Ishikawa (cell line): ENCODE results near the gene TFB1M.

ENCODE experiments used
- CEBPB ChIP-seq: IDR thresholded peaks from 2 replicates; pipeline ENCODE4 v1.6.1; 2012
- CREB1 ChIP-seq: IDR thresholded peaks from 2 replicates; pipeline ENCODE4 v1.6.1; 2012; ENCODE audit warnings: low read depth
- EGR1 ChIP-seq: IDR thresholded peaks from 2 replicates; pipeline ENCODE4 v1.6.1; 2012
- EP300 ChIP-seq: IDR thresholded peaks from 2 replicates; pipeline ENCODE4 v1.6.1; 2012; ENCODE audit warnings: borderline replicate concordance
- FOXM1 ChIP-seq: IDR thresholded peaks from 2 replicates; pipeline ENCODE4 v1.6.1; 2012; ENCODE audit warnings: low read depth, borderline replicate concordance
- NFIC ChIP-seq: IDR thresholded peaks from 2 replicates; pipeline ENCODE4 v1.6.1; 2012
- RAD21 ChIP-seq: IDR thresholded peaks from 2 replicates; pipeline ENCODE4 v1.6.1; 2012; ENCODE audit warnings: low read depth
- TAF1 ChIP-seq: IDR thresholded peaks from 2 replicates; pipeline ENCODE4 v1.6.1; 2012; ENCODE audit warnings: low read depth, mild to moderate bottlenecking
- TCF12 ChIP-seq: IDR thresholded peaks from 2 replicates; pipeline ENCODE4 v1.6.1; 2012; ENCODE audit warnings: low read depth
- TEAD4 ChIP-seq: IDR thresholded peaks from 2 replicates; pipeline ENCODE4 v1.6.1; 2012
- YY1 ChIP-seq: IDR thresholded peaks from 2 replicates; pipeline ENCODE4 v1.6.1; 2012; ENCODE audit warnings: low read depth
- ZBTB7A ChIP-seq: IDR thresholded peaks from 2 replicates; pipeline ENCODE4 v1.6.1; 2012; ENCODE audit warnings: low read depth
- TF ChIP-seq, protein P1 (sequence below): IDR thresholded peaks from 2 replicates; pipeline ENCODE4 v1.6.1; 2012
- TF ChIP-seq, protein P2 (sequence below): IDR thresholded peaks from 2 replicates; pipeline ENCODE4 v1.6.1; 2012
- TF ChIP-seq, protein P3 (sequence below): IDR thresholded peaks from 2 replicates; pipeline ENCODE4 v1.6.1; 2012; ENCODE audit warnings: low read depth, mild to moderate bottlenecking

TFB1M gene

DNA sequence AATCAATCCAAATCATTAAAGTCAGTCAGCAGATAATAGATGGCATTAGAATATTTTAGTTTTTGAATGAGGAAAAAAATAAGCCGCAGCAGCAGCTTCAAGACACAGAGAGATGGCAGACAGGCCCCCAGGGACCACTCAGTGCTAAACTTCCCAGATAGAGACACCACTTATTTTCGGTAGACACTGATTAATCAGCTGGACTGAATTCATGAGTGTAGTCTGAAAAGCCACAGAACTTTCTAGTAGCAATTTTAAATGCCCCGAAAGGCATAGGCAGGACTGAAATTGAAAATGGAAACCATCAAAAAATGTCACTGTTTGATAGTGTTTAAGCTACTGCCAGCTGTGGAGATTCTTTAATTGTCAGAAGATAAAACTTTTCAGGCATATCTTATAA, 53.6 kb downstream of the TFB1M start:
- no peak for TF ChIP-seq TAF1
- TF ChIP-seq, protein P1, sequence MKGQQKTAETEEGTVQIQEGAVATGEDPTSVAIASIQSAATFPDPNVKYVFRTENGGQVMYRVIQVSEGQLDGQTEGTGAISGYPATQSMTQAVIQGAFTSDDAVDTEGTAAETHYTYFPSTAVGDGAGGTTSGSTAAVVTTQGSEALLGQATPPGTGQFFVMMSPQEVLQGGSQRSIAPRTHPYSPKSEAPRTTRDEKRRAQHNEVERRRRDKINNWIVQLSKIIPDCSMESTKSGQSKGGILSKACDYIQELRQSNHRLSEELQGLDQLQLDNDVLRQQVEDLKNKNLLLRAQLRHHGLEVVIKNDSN = no peak
- TF ChIP-seq ZBTB7A = no peak
- TF ChIP-seq, protein P2, sequence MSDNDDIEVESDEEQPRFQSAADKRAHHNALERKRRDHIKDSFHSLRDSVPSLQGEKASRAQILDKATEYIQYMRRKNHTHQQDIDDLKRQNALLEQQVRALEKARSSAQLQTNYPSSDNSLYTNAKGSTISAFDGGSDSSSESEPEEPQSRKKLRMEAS = no peak
- no peak for TF ChIP-seq EP300
- no peak for TF ChIP-seq NFIC
- no peak for TF ChIP-seq EGR1
- no peak for TF ChIP-seq CEBPB
- no peak for TF ChIP-seq FOXM1
- TF ChIP-seq, protein P3, sequence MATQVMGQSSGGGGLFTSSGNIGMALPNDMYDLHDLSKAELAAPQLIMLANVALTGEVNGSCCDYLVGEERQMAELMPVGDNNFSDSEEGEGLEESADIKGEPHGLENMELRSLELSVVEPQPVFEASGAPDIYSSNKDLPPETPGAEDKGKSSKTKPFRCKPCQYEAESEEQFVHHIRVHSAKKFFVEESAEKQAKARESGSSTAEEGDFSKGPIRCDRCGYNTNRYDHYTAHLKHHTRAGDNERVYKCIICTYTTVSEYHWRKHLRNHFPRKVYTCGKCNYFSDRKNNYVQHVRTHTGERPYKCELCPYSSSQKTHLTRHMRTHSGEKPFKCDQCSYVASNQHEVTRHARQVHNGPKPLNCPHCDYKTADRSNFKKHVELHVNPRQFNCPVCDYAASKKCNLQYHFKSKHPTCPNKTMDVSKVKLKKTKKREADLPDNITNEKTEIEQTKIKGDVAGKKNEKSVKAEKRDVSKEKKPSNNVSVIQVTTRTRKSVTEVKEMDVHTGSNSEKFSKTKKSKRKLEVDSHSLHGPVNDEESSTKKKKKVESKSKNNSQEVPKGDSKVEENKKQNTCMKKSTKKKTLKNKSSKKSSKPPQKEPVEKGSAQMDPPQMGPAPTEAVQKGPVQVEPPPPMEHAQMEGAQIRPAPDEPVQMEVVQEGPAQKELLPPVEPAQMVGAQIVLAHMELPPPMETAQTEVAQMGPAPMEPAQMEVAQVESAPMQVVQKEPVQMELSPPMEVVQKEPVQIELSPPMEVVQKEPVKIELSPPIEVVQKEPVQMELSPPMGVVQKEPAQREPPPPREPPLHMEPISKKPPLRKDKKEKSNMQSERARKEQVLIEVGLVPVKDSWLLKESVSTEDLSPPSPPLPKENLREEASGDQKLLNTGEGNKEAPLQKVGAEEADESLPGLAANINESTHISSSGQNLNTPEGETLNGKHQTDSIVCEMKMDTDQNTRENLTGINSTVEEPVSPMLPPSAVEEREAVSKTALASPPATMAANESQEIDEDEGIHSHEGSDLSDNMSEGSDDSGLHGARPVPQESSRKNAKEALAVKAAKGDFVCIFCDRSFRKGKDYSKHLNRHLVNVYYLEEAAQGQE = no peak
- no peak for TF ChIP-seq CREB1
- no peak for TF ChIP-seq YY1
- no peak for TF ChIP-seq TEAD4
- TF ChIP-seq TCF12 = no peak

DNA sequence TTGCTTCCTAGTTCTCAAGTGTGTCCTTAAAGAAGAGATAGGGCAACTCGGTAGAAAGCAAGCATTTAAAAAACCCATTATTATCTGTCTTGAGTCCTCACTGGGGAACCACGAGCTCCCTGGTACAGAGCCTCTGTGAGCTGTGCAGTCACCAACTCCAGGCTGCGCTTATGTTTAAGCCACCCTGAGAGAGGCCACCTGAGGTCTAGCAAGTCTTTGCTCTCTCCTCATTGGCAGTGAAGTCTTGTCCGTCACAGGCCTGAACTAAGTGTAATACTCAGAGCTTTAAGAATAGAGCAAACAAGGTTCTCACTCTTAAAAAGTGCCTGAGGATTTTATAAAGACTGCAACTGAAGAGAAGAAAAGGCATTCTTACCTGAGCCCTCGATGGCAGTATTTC, 54.4 kb downstream of the TFB1M start:
- TF ChIP-seq, protein P1 = no peak
- TF ChIP-seq EGR1 (no peak), RAD21 (no peak), YY1 (no peak), ZBTB7A (no peak), FOXM1 (no peak), CREB1 (no peak), EP300 (no peak), NFIC (no peak), CEBPB (no peak), TAF1 (no peak)

DNA sequence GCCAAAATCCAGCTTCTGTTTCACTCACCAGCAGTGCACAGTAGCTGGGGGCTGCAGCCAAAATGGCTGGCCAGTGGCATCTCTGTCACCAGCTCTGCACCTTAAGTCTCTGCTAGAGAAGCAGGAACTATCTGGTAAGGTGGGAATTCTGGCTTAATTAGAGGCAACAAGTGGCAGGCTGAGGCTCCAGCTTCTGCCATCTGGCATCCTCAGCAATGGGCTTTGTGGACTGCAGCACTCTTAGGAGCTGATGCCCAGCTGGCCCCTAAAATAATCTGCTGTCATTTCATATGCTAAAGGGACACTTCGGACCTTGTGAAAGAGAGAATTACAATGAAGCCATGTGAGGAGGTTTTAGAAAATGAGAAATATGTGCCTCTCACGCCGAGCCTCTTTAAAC, 55.1 kb downstream of the TFB1M start:
- no peak for TF ChIP-seq RAD21

DNA sequence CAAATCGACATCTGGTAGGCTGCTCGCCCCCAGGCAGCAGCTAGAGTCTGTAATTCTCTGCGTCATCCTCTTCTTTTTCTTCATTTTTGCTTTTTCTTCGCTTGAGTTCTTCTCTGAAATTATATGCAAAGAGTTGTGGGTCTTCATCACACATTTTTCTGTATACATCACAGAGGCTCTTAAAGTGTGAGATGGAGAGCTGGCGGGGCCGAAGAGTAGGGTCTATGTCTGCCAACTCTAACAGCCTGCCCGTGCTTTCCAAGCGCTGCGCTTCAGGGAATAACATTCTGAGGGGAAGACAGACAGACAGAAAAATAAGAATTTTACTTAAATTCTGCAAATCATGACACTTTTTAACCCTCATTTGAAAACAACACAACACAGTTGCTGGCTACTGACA, 56.5 kb downstream of the TFB1M start:
- TF ChIP-seq CEBPB = no peak
- TF ChIP-seq, protein P3 = no peak
- TF ChIP-seq FOXM1 = no peak
- TF ChIP-seq, protein P2 = no peak
- no peak for TF ChIP-seq YY1
- TF ChIP-seq, protein P1 = no peak
- TF ChIP-seq RAD21 = no peak
- TF ChIP-seq TAF1 = no peak
- no peak for TF ChIP-seq TEAD4
- TF ChIP-seq NFIC = no peak
- TF ChIP-seq EGR1 = no peak
- TF ChIP-seq CREB1 = no peak

DNA sequence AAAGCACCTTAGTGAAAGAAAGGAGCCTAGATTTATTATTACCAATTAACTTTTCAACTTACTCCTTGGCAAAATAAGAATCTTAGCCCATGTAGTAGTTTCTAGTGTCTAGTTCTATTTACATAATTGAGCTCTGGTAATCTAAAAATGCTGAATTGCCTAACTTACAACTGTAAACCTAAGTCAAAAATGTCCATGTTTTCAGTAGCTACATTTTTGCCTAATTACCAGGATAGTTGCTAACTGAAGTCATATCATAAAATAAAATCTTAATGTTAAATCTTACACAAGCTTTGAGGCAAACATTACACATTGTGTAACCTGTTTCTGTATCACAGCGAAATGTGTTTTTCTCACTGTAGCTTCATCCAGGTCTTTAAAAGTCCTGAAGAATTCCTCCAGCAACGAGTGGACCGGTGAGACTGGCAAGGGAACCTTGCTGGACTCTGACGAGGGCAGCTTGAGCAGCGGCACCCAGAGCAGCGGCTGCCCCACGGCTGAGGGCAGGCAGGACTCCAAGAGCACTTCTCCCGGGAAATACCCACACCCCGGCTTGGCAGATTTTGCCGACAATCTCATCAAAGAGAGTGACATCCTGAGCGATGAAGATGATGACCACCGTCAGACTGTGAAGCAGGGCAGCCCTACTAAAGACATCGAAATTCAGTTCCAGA, 58.0 kb downstream of the TFB1M start:
- TF ChIP-seq CREB1 (no peak), TEAD4 (no peak), EP300 (no peak), EGR1 (no peak)
- TF ChIP-seq, protein P3 = no peak
